Renal cortical epithelial cell (primary cell): ENCODE results near the gene MAPKAPK5. TPM values are rescaled to one million over a fixed set of nuclear protein-coding genes. Genes with fewer than 3 reads are reported as not detected.
"Not testable (repeated sequence)": the region's sequence is repeated elsewhere in the genome, so short reads cannot be mapped to it uniquely, and the experiment has no call there.

Experiments used
- DNase-seq: peaks from one replicate; pipeline ENCODE4 v3.0.0-alpha.2; 2011; ENCODE audit warnings: low read depth
- total RNA-seq: library from RNA; depleted of rRNA; stranded (reverse); fragments of >200 nt; gene quantifications from 2 replicates; pipeline ENCODE4 v1.2.3, GENCODE V29; 2014

Gene MAPKAPK5, protein sequence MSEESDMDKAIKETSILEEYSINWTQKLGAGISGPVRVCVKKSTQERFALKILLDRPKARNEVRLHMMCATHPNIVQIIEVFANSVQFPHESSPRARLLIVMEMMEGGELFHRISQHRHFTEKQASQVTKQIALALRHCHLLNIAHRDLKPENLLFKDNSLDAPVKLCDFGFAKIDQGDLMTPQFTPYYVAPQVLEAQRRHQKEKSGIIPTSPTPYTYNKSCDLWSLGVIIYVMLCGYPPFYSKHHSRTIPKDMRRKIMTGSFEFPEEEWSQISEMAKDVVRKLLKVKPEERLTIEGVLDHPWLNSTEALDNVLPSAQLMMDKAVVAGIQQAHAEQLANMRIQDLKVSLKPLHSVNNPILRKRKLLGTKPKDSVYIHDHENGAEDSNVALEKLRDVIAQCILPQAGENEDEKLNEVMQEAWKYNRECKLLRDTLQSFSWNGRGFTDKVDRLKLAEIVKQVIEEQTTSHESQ
- 42.5 and 46.4 TPM in 2 replicates for total RNA-seq

DNA sequence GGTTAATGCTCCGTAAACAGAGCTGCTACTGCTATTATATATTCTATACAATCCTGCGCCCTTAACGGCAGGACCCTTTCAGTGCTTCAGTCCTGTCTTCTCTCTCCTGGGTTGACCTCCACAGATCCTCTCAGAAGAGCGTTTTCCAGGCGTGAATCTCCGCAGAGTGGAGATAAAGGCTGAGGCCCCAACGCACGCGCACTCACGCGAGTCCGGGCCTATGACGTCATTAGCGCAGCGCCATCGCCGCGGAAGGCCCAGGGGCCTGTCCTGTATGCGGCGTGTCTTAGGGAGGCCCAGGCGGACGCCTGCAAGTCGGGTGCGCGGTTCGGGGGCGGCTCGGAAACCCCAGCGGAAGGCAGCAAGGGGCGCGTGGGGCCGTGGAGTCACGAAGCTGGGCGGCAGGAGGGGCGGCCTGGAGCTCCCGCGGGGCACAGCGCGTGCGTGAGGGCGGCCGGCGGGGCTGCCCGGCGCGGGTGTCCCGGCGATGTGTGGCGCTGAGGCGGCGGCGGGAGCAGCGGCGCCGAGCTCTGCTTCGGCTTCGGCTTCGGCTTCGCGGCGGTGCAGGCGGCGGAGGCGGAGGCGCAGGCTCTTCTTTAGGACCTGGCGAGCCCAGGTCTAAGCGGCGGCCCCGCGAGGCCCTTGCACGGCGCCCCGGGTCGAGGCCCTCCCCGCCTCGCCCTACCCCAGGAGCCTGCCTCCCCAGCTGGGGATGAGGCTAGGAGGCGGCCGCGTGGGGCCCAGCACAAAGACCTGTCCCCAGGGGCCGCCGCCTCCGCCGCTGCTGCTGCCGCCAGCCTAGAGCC is at the start of gene MAPKAPK5:
MAPKAPK5 (plus strand) TSS at position 479 of the 806 bp plus-strand sequence. CDS start 506 bp downstream, outside the sequence.
- peak; percentile 77 for DNase-seq

DNA sequence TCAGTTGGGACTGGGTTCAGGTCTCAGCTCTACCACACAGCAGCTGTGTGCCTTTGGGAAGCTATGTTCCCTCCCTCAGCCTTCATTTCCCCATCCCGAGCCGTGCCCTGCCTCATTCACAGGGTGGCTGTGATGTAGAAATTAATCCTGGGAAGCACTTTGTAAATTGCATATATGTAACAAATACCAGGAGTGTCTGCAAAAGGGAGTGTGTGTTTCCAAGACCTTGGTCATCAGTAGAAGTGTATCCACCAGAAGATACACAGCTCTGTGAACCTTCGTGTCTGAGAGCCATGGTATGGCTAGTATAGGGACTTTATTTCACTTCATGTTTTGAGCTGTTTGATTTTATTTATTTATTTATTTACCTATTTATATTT is 49.2 kb upstream of the MAPKAPK5 start:
- DNase-seq = no peak

DNA sequence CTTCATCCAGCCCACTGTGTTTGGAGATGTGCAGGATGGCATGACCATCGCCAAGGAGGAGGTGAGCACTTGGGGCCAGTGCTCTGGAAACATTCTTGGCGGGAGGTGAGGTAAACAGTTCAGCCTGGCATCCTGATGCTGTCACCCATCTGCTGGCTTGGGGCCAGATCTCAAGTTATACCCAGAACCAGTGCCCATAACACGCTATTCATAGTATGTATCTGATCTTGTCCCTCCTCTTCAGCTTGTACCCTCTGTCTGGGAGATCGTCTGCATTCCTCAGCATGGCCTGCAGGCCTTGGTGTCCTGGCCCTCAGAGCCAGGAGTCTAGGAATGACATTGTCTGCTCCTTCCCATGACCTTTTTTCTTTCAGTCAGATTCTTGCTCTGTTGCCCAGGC is 43.8 kb upstream of the MAPKAPK5 start:
- no peak for DNase-seq

DNA sequence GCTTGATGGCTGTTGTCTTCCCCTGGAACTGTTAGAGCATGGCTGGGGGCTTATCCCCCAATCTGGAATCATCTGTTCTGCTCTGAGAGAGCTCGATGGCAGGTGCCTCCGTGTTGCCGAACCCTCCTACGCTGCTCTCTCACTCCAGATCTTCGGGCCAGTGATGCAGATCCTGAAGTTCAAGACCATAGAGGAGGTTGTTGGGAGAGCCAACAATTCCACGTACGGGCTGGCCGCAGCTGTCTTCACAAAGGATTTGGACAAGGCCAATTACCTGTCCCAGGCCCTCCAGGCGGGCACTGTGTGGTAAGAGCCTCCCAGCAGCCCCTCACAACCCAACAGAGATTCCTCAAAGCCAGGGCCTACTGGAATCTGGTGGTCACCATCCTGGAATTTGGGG is 42.3 kb upstream of the MAPKAPK5 start:
- DNase-seq = no peak

DNA sequence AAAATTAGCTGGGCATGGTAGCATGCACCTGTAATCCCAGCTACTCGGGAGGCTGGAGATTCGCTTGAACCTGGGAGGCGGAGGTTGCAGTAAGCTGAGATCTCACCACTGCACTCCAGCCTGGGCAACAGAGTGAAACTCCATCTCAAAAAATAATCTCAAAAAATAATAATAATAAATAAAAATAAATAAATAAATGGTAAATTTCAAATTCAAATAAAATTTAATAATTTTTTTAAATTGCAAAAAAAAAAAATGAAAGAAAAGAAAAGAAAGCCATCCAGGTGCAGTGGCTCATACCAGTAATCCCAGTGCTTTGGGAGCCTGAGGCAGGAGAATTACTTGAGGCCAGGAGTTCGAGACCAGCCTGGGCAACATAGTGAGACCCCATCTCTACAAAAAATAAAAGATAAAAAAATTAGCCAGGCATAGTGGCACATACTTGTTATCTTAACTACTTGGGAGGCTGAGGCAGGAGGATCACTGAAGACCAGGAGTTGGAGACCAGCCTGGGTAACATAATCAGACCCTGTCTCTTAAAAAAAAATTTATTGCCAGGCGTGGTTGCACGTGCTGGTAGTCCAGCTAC is 38.9 kb upstream of the MAPKAPK5 start:
- DNase-seq = no peak

DNA sequence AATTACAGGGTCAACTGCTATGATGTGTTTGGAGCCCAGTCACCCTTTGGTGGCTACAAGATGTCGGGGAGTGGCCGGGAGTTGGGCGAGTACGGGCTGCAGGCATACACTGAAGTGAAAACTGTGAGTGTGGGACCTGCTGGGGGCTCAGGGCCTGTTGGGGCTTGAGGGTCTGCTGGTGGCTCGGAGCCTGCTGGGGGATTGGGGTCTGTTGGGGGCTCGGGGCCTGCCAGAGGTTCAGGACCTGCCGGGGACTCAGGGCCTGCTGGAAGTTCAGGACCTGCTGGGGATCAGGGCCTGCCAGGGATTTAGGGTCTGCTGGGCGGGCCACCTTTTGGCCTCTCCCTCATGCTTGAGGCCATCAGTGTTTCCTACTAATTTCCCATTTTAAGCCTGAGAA is 38.2 kb upstream of the MAPKAPK5 start:
- DNase-seq = no peak

DNA sequence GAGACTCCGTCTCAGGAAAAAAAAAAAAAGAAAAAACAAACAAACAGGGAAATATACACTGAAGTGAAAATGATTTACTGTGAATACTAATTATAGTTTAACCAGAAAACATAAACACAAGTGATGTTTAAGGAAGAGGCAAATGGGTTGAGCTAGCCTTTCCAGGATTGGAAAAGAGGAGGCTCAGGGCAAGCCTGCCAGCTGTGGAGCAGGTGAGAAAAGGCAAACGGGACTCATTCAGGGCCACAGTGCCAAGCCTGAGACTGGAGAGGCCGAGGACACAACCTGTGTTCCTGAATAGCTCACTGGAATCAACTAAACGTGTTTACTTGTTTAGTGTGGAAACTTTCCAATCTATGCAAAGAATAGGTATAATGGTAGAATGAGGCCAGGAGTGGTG is 35.7 kb upstream of the MAPKAPK5 start:
- DNase-seq = no peak

DNA sequence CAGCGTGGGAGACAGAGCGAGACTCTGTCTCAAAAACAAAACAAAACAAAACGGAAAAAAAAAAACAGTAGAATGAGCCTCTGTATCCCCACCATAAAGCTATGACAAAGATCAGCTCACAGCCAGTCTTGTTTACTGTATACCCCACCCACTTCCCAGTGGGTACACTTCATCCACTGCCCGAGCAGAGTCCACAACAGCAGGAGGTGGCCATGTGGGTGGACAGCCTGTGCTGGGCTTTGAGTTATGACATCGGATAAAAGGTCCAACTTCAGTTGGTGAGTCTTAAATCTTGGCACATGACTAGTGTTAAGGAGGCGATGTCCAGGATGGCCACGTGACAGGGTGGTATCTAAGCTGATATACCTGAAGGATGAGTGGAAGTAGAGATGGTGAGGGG is 34.8 kb upstream of the MAPKAPK5 start:
- DNase-seq = no peak

DNA sequence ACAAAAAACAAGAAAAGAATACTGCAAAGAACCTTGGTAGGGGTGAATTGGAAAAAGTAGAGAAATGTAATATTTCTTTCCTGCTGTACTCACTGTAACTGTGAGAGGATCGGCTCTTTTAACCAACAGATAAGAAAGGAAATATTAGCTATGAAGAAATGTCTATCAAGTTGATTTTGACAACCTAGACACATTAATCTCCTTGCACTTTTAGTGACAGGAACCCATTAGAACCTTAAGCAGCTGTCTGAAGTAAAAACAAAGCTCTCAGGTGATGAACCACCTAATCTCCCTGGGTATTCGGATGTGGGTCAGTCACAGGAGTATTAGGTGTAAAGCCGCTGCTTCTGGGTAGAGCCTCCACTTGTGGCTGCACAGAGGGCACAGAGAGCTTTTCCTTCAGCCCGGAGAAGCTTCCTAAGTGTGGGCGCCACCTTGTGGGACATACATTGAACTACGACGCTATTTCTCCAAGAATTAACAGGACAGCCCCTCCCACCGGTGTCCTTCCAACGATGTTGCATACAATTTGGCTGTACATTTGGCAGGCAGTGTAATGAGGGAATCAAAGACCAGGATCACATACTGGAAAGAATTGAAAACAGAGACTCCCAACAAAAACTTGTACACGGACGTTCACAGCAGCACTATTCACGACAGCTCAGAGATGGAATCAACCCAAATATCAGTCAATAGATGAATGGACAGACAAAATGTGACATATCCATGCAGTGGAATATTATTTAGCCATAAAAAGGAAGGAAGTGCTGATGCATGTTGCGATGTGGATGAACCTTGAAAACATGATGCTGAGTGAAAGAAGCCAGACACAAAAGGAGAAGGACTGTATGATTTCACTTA is 28.9 kb upstream of the MAPKAPK5 start:
- DNase-seq = peak; percentile 79

DNA sequence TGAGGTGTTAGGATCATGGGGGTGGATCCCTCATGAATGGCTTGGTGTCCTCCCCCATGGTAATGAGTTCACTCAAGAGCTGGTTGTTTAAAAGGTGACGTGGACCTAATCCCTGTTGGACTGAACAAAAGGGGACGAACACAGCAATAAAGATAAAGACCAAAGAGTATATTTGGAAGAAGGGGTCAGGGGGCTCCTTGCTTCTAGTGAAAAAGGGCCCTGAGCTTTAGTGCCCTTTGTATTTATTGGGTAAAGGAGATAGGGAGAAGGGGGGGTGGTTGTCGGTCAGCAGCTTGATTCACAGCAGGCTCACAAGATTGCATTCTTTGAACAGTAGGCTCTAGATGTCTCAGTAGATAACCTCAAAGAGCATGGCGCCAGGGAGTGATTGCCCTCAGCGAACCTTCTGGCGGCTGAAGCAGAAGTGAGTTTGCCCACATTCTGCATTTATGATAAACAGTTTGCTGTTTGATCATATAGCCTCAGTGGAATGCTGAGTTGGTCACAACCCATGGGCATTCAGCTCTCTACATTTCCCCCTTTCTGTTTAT is 25.9 kb upstream of the MAPKAPK5 start:
- no peak for DNase-seq

DNA sequence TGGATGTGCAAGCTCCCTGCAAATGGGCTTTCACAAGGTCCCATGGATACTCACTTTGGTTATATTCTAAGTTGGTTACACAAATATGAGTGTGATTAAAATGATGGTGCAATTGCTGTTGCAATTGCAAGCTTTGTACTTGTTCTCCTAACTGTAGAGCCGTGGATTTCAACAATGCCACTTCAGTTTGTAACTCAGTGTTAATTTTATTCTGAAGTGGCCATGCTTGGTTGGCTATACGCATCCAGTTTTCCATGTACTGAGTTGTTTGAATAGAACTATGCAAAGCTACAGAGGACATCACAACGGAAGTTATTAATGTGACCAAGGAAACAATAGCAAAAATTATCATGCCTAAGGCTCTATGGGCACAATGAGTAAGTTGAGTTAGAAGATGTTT is 25.1 kb upstream of the MAPKAPK5 start:
- DNase-seq = not testable (repeated sequence)

DNA sequence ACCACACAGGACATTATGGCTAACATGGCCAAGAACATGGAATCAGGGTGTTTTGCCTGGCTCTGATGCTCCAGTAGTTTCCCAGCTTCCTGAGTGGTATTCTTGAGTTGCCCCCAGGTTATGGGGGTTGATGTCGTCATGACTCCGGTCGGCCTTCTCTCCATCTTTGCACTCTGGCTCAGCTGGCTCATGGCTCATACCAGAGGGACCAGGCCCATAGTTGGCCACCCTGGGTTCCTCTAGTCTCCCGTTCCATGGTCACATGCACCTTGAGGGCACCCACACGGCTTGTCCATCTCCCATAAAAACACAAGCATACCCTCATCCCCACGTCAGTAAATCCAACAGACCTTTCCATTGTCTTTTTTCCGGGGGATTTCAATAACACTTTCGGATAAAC is 23.7 kb upstream of the MAPKAPK5 start:
- DNase-seq = no peak

DNA sequence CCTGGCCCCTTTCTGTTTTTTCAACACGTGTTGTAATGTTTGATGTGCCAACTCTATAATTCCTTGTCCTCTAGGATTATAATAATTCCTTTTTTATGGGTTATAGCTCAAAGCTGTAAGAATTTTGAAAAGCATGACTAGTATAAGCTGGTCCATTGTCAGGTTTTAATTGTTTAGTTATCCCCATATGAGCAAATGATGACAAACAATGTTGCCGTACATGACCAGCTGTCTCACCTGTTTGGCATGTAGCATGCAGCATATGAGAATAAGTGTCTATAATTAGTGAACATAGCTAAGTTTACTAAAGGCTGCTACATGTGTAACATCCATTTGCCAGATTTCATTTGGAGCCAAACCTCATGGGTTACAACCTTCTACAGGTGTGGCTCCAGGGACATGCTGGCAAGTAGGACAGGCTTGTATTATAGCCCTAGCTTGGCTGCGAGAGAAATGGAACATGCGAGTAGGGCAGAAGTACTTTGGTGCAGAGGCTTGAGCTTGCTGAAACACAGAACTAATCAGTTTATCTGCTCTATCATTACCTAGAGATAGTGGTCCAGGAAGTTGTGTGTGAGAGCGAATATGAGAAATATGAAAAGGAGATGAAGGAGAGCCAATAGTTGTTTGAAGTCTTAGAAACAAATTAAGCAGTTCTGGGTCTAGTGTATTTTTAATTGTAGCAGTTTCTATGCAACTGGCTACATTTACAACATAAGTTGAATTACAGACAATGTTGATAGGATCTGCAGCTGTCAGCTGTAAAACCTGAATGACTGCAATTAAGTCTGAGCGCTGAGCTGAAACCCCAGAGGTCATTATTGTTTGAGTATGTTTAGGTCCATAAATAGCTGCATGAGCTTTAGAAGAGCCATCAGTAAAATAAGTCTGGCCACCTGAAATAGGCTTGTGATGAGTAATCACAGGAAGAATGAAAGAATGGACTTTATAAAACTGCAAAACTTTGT is 22.6 kb upstream of the MAPKAPK5 start:
- peak; percentile 43 for DNase-seq

DNA sequence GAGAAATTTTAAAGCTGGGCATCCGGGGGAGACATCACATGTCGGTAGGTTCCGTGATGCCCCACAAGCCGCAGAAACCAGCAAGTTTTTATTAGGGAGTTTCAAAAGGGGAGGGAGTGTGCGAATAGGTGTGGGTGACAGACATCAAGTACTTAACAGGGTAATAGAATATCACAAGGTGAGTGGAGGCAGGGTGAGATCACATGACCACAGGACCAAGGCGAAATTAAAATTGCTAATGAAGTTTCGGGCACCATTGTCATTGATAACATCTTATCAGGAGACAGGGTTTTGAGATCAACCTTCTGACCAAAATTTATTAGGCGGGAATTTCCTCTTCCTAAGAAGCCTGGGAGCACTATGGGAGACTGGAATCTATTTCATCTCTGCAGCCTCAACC is 21.2 kb upstream of the MAPKAPK5 start:
- not testable (repeated sequence) for DNase-seq

DNA sequence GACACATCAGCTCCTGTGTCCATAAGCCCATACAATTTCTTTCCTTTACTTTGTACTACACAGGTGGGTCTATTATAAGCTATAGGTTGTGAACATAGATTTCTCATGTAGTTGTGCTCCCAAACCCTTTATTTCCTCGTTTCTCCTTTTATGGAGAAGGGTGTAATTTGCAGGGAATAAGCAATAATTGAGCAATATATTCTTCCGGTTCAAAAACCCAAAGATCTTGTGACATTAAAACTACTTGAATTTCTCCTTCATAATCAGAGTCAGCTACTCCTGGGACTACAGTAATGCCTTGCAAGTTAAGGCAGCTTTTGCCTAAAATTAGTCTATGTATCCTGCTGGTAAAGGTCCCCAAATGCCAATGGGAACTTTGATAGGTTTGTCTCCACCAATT is 19.1 kb upstream of the MAPKAPK5 start:
- no peak for DNase-seq

DNA sequence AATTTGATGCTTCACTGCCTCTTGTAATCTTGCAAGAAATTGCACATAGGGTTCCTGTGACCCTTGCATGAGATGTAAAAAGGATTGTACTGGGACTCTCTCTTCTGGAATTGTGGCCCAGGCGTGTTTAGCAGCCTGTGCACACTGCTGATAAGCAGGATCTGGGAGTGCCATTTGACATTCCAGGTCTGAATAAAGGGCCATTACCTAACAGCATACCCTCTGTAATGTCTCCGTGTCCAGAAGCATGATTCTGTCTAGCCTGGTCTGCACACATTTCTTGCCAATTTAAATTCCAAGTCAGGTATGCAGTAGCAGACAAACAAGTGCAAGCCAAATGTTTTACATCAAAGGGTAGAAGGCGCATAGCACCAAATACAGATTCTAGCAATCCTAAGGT is 18.1 kb upstream of the MAPKAPK5 start:
- DNase-seq = peak; percentile 38

DNA sequence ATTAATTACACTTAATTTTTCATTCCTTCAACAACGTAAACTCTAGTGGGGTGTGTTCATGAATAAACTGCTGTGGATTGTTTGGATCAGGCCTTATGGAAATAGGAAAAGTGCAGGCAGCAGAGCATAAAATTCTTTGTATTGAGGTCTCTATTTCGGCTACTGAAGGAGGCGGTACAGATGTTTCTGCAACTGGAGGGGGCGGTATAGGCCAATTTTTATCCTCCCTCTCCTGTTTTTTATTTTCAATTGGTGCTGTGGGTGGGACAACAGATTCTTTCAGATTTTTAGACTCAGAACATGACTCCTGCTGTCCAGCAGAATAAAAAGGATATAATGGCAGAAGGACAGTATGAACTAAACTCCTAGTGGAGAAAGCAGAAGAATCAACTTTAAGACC is 17.7 kb upstream of the MAPKAPK5 start:
- DNase-seq = not testable (repeated sequence)

DNA sequence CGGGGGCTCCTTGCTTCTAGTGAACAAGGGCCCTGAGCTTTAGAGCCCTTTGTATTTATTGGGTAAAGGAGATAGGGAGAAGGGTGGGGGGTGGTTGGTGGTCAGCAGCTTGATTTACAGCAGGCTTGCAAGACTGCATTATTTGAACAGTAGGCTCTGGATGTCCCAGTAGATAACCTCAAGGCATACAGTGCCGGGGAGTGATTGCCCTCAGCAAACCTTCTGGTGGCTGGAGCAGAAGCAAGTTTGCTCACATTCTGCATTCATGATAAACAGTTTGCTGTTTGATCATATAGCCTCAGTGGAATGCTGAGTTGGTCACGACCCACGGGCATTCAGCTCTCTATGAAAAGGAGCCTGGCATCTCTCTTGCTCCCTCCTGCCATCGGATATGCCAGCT is 16.5 kb upstream of the MAPKAPK5 start:
- no peak for DNase-seq

DNA sequence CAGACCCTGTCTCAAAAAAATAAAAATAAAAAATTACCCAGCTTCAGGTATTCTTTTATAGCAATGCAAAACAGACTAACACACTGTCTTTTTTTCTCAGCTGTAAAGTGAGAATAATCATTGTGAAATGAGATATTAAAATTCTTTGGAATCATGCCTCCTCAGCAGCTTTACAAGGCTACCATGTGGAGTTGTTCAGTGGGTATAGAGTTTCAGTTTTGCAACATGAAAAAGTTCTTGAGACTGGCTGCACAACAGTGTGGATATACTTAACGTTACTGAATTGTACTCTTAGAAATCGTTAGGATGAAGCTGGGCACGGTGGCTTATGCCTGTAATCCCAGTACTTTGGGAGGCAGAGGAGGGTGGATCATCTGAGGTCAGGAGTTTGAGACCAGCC is 15.7 kb upstream of the MAPKAPK5 start:
- DNase-seq = no peak

DNA sequence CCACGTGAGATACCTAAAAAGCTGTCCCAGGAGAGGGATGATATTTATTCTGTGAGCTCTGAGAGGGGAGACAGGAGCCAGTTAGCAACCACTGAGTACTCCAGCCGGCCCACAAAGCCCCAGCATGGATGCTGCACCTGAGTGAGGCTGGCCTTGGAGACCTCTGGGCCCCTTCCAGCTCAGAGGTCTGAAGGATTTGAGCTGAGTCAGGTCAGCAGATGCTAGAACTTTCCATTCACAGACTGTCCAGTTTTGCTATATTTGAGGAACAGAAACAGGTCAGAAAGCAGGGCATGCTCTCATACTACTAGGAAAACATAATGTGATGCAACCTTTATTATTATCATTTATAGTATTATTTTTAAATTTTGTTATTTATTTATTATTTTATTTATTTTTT is 15.0 kb upstream of the MAPKAPK5 start:
- no peak for DNase-seq
